K562 (cell line): ENCODE results near the gene DNAJC11.

Source experiments
- CBX1 ChIP-seq: sonication (generic); IDR thresholded peaks from 2 replicates; pipeline ENCODE4 v1.6.1; 2016; ENCODE audit warnings: antibody characterized with exemption, low read depth, mild to moderate bottlenecking
- JUND ChIP-seq, 2 experiments: IDR thresholded peaks; 2 replicates in 1 of 2; 3 replicates in 1 of 2; pipeline ENCODE4 v1.6.1; 2011; ENCODE audit warnings: borderline replicate concordance in 2 of 2, low read depth in 2 of 2, low read length in 2 of 2, improper control_type of control experiment in 1 of 2, missing biosample characterization in 1 of 2, missing genetic modification characterization in 1 of 2, missing genetic modification reagents in 1 of 2
- MEIS2 ChIP-seq: fragments of 450-650 bp; IDR thresholded peaks from 2 replicates; pipeline ENCODE4 v1.6.1; 2014; ENCODE audit warnings: mild to moderate bottlenecking; ENCODE audit not compliant: partially characterized antibody
- NFYB ChIP-seq: IDR thresholded peaks from 2 replicates; pipeline ENCODE4 v1.6.1; 2011; ENCODE audit warnings: mild to moderate bottlenecking, moderate library complexity; ENCODE audit not compliant: insufficient read length; ENCODE audit errors: extremely low read depth
- POLR2A ChIP-seq: fragments of 450-650 bp; conservative IDR thresholded peaks from 2 replicates; pipeline ENCODE4 v1.6.1; 2016
- POLR2AphosphoS2 ChIP-seq: IDR thresholded peaks from 2 replicates; pipeline ENCODE4 v1.6.1; 2012; ENCODE audit warnings: low read length, improper control_type of control experiment
- TAF7 ChIP-seq: fragments of 450-650 bp; IDR thresholded peaks from 2 replicates; pipeline ENCODE4 v1.6.1; 2016; ENCODE audit warnings: missing genetic modification characterization, missing compliant biosample characterization
- XRCC3 ChIP-seq: fragments of 450-650 bp; IDR thresholded peaks from 2 replicates; pipeline ENCODE4 v1.6.1; 2017; ENCODE audit warnings: mild to moderate bottlenecking, moderate library complexity
- ZNF41 ChIP-seq: fragments of 250-450 bp; sonication (Bioruptor Pico); conservative IDR thresholded peaks from 2 replicates; pipeline ENCODE4 v1.4.0; 2020; ENCODE audit warnings: mild to moderate bottlenecking
- ZNF444 ChIP-seq: fragments of 250-450 bp; sonication (Bioruptor Pico); IDR thresholded peaks from 2 replicates; pipeline ENCODE4 v1.4.0; 2020; ENCODE audit warnings: mild to moderate bottlenecking, moderate library complexity
- TF ChIP-seq, protein P1 (sequence below): fragments of 250-450 bp; sonication (Bioruptor Pico); IDR thresholded peaks from 2 replicates; pipeline ENCODE4 v1.5.0; 2021
- TF ChIP-seq, protein P2 (sequence below): fragments of 450-650 bp; IDR thresholded peaks from 2 replicates; pipeline ENCODE4 v1.6.1; 2016; ENCODE audit warnings: low read depth, mild to moderate bottlenecking, moderate library complexity
- TF ChIP-seq, protein P3 (sequence below), 3 experiments: IDR thresholded peaks in 2 of 3; conservative IDR thresholded peaks in 1 of 3; 2 replicates each; pipeline ENCODE4 v1.5.1; 2011 to 2012; ENCODE audit warnings: low read length in 3 of 3, mild to moderate bottlenecking in 3 of 3, control low read depth in 2 of 3, improper control_type of control experiment in 1 of 3, inconsistent platforms in 1 of 3, low read depth in 1 of 3, mixed read lengths in 1 of 3, moderate library complexity in 1 of 3; ENCODE audit not compliant: insufficient read depth in 2 of 3
- TF ChIP-seq, protein P4 (sequence below): sonication (generic); formaldehyde crosslinking; IDR thresholded peaks from 2 replicates; pipeline ENCODE4 v1.8.1; 2023; ENCODE audit warnings: mild to moderate bottlenecking, missing genetic modification reagents

GRCh38 chr1:6621429-6622391 is 79.9 kb downstream of the DNAJC11 start:
- no peak for TF ChIP-seq MEIS2
- TF ChIP-seq, protein P1, sequence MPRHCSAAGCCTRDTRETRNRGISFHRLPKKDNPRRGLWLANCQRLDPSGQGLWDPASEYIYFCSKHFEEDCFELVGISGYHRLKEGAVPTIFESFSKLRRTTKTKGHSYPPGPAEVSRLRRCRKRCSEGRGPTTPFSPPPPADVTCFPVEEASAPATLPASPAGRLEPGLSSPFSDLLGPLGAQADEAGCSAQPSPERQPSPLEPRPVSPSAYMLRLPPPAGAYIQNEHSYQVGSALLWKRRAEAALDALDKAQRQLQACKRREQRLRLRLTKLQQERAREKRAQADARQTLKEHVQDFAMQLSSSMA (CRISPR knock-in tag) = no peak
- TF ChIP-seq, protein P2, sequence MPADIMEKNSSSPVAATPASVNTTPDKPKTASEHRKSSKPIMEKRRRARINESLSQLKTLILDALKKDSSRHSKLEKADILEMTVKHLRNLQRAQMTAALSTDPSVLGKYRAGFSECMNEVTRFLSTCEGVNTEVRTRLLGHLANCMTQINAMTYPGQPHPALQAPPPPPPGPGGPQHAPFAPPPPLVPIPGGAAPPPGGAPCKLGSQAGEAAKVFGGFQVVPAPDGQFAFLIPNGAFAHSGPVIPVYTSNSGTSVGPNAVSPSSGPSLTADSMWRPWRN = no peak
- TF ChIP-seq POLR2A = no peak
- no peak for TF ChIP-seq POLR2AphosphoS2
- no peak for TF ChIP-seq ZNF444
- no peak for TF ChIP-seq JUND (IDR thresholded peaks at IDR 0.05; ENCODE audit: borderline replicate concordance, low read depth, low read length)
- no peak for TF ChIP-seq JUND (tag; IDR thresholded peaks at IDR 0.05; ENCODE audit: borderline replicate concordance, low read depth, low read length)
- TF ChIP-seq XRCC3 = no peak
- TF ChIP-seq, protein P3, sequence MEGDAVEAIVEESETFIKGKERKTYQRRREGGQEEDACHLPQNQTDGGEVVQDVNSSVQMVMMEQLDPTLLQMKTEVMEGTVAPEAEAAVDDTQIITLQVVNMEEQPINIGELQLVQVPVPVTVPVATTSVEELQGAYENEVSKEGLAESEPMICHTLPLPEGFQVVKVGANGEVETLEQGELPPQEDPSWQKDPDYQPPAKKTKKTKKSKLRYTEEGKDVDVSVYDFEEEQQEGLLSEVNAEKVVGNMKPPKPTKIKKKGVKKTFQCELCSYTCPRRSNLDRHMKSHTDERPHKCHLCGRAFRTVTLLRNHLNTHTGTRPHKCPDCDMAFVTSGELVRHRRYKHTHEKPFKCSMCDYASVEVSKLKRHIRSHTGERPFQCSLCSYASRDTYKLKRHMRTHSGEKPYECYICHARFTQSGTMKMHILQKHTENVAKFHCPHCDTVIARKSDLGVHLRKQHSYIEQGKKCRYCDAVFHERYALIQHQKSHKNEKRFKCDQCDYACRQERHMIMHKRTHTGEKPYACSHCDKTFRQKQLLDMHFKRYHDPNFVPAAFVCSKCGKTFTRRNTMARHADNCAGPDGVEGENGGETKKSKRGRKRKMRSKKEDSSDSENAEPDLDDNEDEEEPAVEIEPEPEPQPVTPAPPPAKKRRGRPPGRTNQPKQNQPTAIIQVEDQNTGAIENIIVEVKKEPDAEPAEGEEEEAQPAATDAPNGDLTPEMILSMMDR (IDR thresholded peaks at IDR 0.05 in 2 of 3, conservative IDR thresholded peaks at IDR 0.05 in 1 of 3; ENCODE audit: insufficient read depth in 2 of 3, low read depth in 1 of 3, low read length in 3 of 3) = no peak
- no peak for TF ChIP-seq CBX1
- no peak for TF ChIP-seq NFYB
- TF ChIP-seq, protein P4, sequence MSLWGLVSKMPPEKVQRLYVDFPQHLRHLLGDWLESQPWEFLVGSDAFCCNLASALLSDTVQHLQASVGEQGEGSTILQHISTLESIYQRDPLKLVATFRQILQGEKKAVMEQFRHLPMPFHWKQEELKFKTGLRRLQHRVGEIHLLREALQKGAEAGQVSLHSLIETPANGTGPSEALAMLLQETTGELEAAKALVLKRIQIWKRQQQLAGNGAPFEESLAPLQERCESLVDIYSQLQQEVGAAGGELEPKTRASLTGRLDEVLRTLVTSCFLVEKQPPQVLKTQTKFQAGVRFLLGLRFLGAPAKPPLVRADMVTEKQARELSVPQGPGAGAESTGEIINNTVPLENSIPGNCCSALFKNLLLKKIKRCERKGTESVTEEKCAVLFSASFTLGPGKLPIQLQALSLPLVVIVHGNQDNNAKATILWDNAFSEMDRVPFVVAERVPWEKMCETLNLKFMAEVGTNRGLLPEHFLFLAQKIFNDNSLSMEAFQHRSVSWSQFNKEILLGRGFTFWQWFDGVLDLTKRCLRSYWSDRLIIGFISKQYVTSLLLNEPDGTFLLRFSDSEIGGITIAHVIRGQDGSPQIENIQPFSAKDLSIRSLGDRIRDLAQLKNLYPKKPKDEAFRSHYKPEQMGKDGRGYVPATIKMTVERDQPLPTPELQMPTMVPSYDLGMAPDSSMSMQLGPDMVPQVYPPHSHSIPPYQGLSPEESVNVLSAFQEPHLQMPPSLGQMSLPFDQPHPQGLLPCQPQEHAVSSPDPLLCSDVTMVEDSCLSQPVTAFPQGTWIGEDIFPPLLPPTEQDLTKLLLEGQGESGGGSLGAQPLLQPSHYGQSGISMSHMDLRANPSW (CRISPR knock-in tag) = no peak
- no peak for TF ChIP-seq ZNF41 (CRISPR knock-in tag)
- TF ChIP-seq TAF7 (tag) = no peak
